ENCODE results near the gene SETD6.

The SETD6 gene

GRCh38 chr16:58510776-58511628 is 4.3 kb upstream of the SETD6 start:
- H3K4me1 ChIP-seq (ENCODE audit: control insufficient read depth, insufficient read depth, low read length) = no peaks in the 10 kb centered on the region
- H3K4me3 ChIP-seq (ENCODE audit: low read depth, low read length) = no peak overlapping the region
- ChIA-PET CTCF (interaction anchor here (0.6 to 2.5 kb wide), 16 partner anchors 9 to 260 kb away, joined by 3 to 12 read pairs (median 4); partner anchors contain the start of gene NDRG4), POLR2A (interaction anchor here (0.6 kb wide), 1 partner anchor 111 kb away, joined by 5 read pairs; no protein-coding TSS in a partner anchor)
- H3K27ac ChIP-seq (ENCODE audit: extremely low read depth, low read depth, low read length) = no peak overlapping the region
- TF ChIP-seq ZNF558 (tag by site-specific recombination; IDR thresholded peaks at IDR 0.05) = no peak
- no peak for TF ChIP-seq ZNF138 (tag by site-specific recombination; IDR thresholded peaks at IDR 0.05; ENCODE audit: borderline replicate concordance)
- 0 out of 2 replicates have a peak, but pooled peaks have one; percentile 10 for TF ChIP-seq EGR2 (tag by site-specific recombination; IDR thresholded peaks at IDR 0.05; ENCODE audit: low read depth)
- TF ChIP-seq MZF1 (tag by site-specific recombination; IDR thresholded peaks at IDR 0.05; ENCODE audit: borderline replicate concordance) = no peak
- peak; percentile 44 for TF ChIP-seq ZFHX2 (tag by site-specific recombination; conservative IDR thresholded peaks at IDR 0.05)
- 0 out of 2 replicates have a peak, but pooled peaks have one; percentile 25 for TF ChIP-seq ZNF600 (tag by site-specific recombination; IDR thresholded peaks at IDR 0.05)
- no peak for TF ChIP-seq TSHZ1 (tag by site-specific recombination; IDR thresholded peaks at IDR 0.05; ENCODE audit: borderline replicate concordance)
- TF ChIP-seq KLF1 (tag by site-specific recombination; IDR thresholded peaks at IDR 0.05) = no peak
- no peak for TF ChIP-seq ZNF221 (tag by site-specific recombination; IDR thresholded peaks at IDR 0.05; ENCODE audit: borderline replicate concordance)
- TF ChIP-seq SP2 (tag by site-specific recombination; IDR thresholded peaks at IDR 0.05) = no peak
- H3K36me3 ChIP-seq (ENCODE audit: control insufficient read depth in 2 of 2, insufficient read depth in 1 of 2, low read length in 2 of 2) = peaks cover 0 to 9% of the 10 kb centered on the region in 2 experiments; a peak in 1 of 3 replicates
- H3K9me3 ChIP-seq (ENCODE audit: control insufficient read depth, insufficient read depth, low read depth, low read length) = no peaks in the 10 kb centered on the region

- ChIA-PET POLR2A (interaction anchor here (0.6 to 1.0 kb wide), 2 partner anchors 110 to 149 kb away, joined by 3 to 5 read pairs; no protein-coding TSS in a partner anchor), CTCF (interaction anchor here (0.6 to 2.5 kb wide), 18 partner anchors 10 to 261 kb away, joined by 3 to 12 read pairs (median 4); partner anchors contain the start of gene NDRG4)
- Histone ChIP-seq H3K4me3 (ENCODE audit: low read depth, low read length) (no peak overlapping the region), H3K9me3 (ENCODE audit: control insufficient read depth, insufficient read depth, low read depth, low read length) (no peaks in the 10 kb centered on the region), H3K4me1 (ENCODE audit: control insufficient read depth, insufficient read depth, low read length) (peaks cover 4% of the 10 kb centered on the region; the same call in 1 of the 2 replicates), H3K36me3 (ENCODE audit: control insufficient read depth in 2 of 2, insufficient read depth in 1 of 2, low read length in 2 of 2) (peaks cover 0 to 20% of the 10 kb centered on the region in 2 experiments; a peak in 2 of 3 replicates), H3K27ac (ENCODE audit: extremely low read depth, low read depth, low read length) (no peak overlapping the region)
- no peak for TF ChIP-seq ZNF132 (tag by site-specific recombination; IDR thresholded peaks at IDR 0.05; ENCODE audit: borderline replicate concordance)
- TF ChIP-seq ZNF157 (tag by site-specific recombination; IDR thresholded peaks at IDR 0.05) = no peak
- 0 out of 2 replicates have a peak, but pooled peaks have one; percentile 23 for TF ChIP-seq ZFP69B (tag by site-specific recombination; IDR thresholded peaks at IDR 0.05)
- no peak for TF ChIP-seq ZNF37A (tag by site-specific recombination; IDR thresholded peaks at IDR 0.05)
- no peak for TF ChIP-seq PBX3 (CRISPR knock-in tag; IDR thresholded peaks at IDR 0.05)
- TF ChIP-seq ZNF654 (tag by site-specific recombination; IDR thresholded peaks at IDR 0.05; ENCODE audit: low read depth) = peak; percentile 29
- TF ChIP-seq ZNF335 (tag by site-specific recombination; conservative IDR thresholded peaks at IDR 0.05) = peak; percentile 19; the same call in 1 of the 2 replicates
- peak; percentile 87 for TF ChIP-seq SCRT2 (tag by site-specific recombination; IDR thresholded peaks at IDR 0.05)
- peak; percentile 77 for TF ChIP-seq ZNF692 (tag by site-specific recombination; IDR thresholded peaks at IDR 0.05)
- TF ChIP-seq ZNF416 (tag by site-specific recombination; IDR thresholded peaks at IDR 0.05) = no peak
- no peak for TF ChIP-seq ZNF707 (tag by site-specific recombination; IDR thresholded peaks at IDR 0.05)
- TF ChIP-seq SP7 (tag by site-specific recombination; IDR thresholded peaks at IDR 0.05) = 0 out of 2 replicates have a peak, but pooled peaks have one; percentile 16
- no peak for TF ChIP-seq ZNF146 (tag by site-specific recombination; IDR thresholded peaks at IDR 0.05)
- peak; percentile 37; the same call in 1 of the 2 replicates for TF ChIP-seq ZEB2 (tag by site-specific recombination; IDR thresholded peaks at IDR 0.05)
- TF ChIP-seq ZNF2 (tag by site-specific recombination; IDR thresholded peaks at IDR 0.05) = peak; percentile 78; the same call in 1 of the 2 replicates
- no peak for TF ChIP-seq ZFP41 (tag by site-specific recombination; IDR thresholded peaks at IDR 0.05; ENCODE audit: borderline replicate concordance)
- TF ChIP-seq ZNF544 (tag by site-specific recombination; IDR thresholded peaks at IDR 0.05) = no peak
Measured at GRCh38 chr16:58511933-58512815, 3.1 kb upstream of the SETD6 start.
